Neural progenitor cell (in vitro differentiated cells): ENCODE measurements around the gene ADAP2.

Experiments used
- CTCF ChIP-seq: fragments of 200-600 bp; sonication (generic); IDR thresholded peaks from 2 replicates; pipeline ENCODE4 v1.5.1; 2017; ENCODE audit warnings: antibody characterized with exemption, mild to moderate bottlenecking
- EZH2 ChIP-seq: fragments of 200-600 bp; sonication (generic); IDR thresholded peaks from 2 replicates; pipeline ENCODE4 v1.6.1; 2017; ENCODE audit warnings: antibody characterized with exemption, mild to moderate bottlenecking, moderate library complexity

GRCh38 chr17:30920282-30920681 is 1.5 kb upstream of the ADAP2 start:
- TF ChIP-seq CTCF (peak; percentile 40), EZH2 (no peak)
